ENCODE data around the gene DLK1.

DLK1 gene

GRCh38 chr14:100726550-100727085 is at the start of gene DLK1:
Gene DLK1, plus strand, starts transcription at chr14:100726892. Its CDS starts 177 bp downstream, at chr14:100727069.
- no peak for DNase-seq (ENCODE audit: low spot score)

DNA sequence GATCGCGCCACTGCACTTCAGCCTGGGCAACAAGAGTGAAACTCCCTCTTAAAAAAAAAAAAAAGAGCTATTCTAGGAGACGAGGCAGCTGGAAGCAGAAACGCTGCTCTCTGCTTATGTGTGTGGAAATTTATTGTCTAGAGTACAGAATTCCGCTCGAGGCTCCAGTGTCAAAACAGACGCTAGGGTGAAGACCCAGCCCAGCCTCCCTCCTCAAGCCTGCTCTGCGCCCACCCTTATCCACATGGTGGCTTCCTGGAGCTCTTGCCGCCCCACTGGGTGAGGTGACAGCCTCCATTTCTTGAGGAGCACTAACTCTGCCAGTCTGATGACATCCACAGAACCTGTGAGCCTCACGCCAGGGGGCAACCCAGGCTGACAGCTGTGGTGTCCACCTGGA is 49.5 kb upstream of the DLK1 start:
- DNase-seq (ENCODE audit: low spot score): no peak

DNA sequence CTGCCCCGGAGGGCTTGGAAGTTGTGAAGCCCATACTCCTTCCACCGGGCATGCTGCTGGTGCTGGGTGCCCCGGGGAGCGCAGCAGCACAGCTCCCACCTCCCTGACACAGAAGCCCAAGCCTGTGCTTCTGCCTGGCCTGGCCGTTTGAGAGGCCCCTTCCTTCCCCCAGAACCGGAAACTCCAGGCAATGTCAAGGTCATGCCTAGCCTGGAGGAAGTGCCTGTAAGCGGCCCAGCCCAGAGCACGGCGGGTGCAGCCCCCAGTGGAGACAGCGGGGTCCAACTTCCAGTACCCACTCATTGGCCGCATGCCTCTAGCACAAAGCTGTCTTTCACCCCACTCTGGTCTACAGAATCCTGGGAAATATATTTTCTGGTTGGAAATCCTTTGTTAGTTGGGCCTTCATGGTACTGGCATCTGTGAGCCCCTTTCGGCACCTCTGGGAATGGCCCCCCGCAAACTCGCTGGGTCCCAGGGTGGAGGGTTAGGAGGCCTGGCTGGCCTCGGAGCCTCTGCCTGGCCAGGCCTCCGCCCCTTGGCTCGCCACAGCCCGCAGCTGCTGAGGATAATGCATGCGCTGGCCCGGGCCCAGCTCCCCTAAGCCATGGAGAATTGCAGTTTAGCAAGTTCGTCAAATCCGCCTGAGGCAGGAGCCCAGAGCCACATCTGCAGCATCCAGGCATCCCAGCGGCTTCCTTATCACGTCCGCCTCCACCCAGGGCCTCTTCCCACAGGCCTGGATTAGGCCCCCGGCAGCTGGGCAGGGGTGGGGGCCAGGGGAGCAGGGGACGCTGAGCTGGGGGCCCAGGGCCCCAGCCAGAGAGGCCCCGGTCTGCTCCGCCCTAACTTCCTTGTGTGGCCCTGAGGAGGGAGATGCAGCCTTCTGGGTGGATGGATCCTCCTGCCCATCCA is 48.9 kb upstream of the DLK1 start:
- no peak for DNase-seq (ENCODE audit: low spot score)

DNA sequence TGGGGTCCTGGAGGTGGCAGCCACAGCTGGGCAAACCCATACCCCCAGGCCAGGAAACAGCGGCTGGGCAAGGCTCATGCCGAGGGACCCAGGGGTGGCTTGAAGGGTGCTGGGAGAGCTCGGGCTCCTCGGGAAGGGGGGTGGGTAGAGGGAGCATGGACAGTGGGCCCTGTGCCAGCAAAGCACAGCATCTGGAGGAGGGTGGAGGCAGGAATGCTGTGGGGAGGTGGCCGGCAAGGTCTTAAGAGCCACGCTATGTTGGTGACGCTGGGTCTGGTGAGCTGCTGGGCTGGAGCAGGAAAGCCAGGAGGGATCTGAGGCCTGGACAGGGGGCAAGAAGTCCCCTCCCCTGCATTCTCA is 48.2 kb upstream of the DLK1 start:
- DNase-seq (ENCODE audit: low spot score): no peak

GRCh38 chr14:100679153-100679552 is 47.5 kb upstream of the DLK1 start:
- DNase-seq (ENCODE audit: low spot score): no peak

DNA sequence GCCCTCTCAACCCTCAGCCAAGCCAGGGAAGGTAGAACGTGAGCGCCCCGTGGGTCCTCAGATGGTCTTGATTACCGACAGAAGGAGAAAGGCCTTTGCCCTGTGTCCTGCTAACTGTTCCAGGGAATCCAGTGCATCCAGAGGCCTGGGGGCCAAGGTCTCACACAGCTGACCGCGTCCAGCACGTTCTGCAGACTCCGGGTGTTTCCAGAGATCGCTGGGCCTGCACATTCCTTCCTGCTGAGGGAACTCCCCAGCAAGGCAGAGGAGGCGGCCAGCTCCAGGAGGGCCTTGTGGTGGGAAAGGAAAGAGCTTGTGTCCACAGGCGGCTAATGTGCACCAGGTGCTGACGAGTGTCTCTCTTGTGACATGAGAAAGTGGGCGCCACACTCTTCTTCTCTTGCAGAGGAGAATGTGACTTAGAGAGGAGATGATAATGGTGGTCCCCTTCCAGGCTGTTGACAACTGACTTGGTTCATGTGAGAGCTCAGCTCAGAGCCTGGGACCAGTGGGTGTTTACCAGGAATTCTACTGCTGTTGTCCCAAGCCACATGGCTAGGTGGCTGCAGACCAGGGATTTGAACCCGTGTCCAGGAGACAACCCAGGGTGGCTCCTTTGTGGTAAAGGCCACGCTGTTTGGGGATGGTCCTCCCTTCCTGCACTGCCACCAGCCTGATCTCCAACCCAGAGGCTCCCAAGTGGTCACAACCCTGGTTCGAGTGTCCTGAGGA is 46.8 kb upstream of the DLK1 start:
- no peak for DNase-seq (ENCODE audit: low spot score)

GRCh38 chr14:100680439-100681051 is 46.1 kb upstream of the DLK1 start:
- no peak for DNase-seq (ENCODE audit: low spot score)

DNA sequence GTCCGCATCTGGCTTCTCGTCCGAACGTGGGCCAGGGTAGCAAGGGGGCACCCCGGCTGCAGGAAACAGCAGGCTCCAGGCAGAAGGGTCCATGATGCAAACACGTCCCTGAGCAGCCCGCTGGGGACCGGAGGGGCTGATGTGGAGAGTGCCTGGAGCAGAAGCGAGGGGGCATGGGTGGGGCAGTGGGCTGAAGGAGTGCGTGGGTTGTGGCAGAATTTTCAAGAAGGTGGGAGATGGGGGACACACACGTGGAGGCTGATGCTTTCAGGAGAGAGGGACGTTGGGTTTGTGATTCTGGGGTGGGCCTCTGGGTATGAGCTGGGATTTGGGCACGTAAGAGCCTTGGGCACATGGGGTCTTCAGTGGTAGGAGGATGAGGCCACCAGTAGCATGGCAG is 45.6 kb upstream of the DLK1 start:
- no peak for DNase-seq (ENCODE audit: low spot score)

- no peak for DNase-seq (ENCODE audit: low spot score)
These were observed 43.9 kb upstream of the DLK1 start for GRCh38 chr14:100682749-100683148.

GRCh38 chr14:100683578-100683977 is 43.1 kb upstream of the DLK1 start:
- DNase-seq (ENCODE audit: low spot score): no peak

DNA sequence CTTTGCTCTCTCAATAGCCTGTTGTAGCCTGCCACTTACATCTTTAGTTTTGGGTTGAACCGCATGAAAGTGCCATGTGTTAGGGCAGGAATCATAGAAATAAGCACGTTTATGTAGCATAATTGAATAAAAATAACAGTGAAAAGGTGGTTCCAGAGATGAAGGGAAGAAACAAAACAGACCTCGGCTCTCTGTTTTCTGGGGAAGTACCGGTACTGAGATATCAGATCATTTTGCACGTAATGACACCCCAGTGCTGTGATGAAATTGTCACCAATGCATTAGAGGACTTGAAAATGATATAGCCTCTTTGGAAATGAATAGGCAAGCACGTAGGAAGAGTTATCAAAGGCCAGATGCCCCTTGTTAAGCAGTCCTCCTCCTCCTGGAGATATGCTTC is 42.5 kb upstream of the DLK1 start:
- no peak for DNase-seq (ENCODE audit: low spot score)

DNA sequence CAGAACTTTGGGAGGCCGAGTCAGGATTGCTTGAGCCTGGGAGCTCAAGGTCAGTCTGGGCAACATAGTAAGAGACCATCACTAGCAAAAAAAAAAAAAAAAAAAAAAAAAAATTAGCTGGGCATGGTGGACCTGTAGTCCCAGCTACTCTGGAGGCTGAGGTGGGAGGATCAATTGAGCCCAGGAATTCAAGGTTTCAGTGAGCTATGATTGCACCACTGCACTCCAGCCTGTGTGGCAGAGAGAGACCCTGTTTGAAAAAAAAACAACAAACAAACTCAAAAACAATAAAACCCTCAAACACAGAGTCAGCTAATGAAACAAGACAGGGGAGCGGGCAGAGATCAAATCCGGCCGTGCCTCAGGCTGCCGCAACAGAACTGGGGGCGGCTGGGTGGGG is 41.7 kb upstream of the DLK1 start:
- DNase-seq (ENCODE audit: low spot score): no peak

DNA sequence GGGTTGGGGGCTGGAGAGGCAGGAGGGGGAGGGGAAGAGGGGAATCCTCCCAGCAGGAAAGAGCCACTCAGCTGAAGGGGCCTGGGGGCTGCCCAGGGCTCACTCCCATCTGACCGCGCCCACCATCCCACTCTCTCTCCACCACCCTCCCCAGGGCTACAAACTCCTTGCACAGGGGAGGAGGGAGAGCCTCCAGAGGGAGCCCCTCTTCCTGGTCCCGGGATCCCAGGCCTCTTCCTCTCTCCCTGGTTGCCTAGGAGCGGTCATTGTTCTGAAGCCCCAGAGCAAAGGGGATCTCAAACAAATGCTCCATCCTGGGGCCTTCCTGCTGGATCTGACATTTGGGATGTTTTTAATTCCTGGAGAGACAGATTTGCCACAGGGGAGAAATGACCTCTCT is 39.8 kb upstream of the DLK1 start:
- no peak for DNase-seq (ENCODE audit: low spot score)

DNA sequence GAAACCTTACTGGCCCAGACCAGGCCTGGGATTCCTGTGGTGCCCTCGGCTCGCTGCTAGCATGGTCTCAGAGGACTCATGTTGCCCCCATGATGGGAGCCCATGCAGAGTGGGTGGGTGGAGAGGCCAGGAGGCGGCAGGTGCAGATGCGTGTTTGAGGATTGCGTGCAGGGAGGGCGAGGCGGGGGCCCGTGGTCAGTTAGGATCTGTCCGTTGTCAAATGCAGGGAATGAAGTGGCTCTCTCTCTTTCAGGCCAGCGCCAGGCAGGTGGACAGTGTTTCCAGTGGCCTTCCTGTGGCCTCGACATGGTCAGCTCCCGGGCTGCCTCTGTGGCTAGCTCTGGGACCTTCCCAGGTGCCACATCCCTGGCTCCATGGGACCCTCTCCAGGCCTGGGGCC is 39.3 kb upstream of the DLK1 start:
- DNase-seq (ENCODE audit: low spot score): no peak

- no peak for DNase-seq (ENCODE audit: low spot score)
These were observed 38.6 kb upstream of the DLK1 start for GRCh38 chr14:100688051-100688450.

DNA sequence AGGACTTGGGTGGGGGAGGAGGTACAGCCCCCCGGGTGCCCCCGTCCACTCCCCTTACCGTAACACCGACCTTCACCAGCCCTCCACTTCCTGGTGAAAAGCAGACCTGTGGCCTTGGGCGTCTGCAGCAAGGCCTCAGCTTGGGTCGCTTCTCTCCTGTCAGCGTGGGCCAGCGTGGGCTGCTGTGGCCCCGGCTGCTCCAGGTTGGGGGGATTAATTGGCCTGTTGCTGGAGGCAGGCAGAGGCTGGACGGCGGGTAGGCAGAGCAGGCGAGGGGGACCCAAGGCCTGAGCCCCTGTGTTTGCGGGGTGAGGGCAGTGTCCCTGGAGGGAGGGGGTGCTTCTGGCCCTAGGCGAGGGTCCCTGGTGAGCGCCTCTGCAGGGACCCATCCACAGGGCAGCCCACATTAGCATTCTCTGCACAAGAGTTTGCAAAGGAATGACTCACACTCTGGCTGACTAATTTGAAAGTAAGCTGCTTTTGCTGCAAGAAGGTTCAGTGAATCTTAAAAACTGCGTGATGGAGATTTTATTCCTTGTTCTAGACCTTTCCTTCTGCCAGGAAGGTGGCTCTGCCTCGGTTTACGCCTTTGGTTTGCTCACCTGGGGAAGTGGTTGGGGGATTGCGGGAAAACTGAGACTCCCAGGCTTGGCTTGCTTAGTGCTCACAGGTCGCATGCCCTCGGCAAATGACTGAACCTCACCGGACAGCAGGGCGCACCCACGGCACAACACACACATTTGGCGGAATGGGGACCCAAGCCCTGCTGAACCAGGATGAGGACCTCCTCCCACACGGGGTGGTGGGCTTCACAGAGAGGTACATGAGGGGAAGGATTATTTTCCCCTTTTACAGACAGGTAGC is 37.9 kb upstream of the DLK1 start:
- no peak for DNase-seq (ENCODE audit: low spot score)

- DNase-seq (ENCODE audit: low spot score): no peak
These were observed 36.0 kb upstream of the DLK1 start for GRCh38 chr14:100690672-100691071.

DNA sequence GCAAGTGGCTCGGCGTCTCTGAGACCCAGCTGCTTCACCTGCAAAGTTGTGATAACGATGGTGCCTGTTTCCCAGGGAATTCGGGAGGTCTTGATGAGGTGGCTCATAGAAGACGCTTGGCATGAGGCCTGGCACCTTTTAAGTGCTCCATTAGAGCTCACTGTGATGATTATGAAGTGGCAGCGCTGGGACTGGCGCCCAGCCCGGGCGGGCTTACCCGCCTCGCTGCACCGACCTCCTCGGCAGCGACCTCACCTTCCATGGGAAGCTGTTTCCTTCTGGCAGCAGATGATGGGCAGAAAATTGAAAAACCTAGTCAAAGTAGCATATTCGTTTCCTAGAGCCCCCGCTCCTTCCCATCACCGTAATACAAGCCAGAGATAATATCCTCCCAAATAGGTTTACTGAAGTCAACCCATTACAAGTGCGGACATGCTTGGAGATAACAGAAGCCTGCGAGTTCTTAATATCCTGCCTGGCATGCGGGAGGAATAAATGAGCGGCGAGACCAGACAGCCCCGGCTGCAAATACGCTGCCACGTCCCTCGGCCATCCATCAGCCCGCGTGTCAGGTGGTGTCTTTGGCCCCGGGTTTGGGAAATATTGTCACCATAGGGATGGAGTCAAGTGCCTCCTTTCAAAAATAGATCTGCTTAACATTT is 35.2 kb upstream of the DLK1 start:
- DNase-seq (ENCODE audit: low spot score): no peak

- no peak for DNase-seq (ENCODE audit: low spot score)
These were observed 34.4 kb upstream of the DLK1 start for GRCh38 chr14:100692256-100692655.

DNA sequence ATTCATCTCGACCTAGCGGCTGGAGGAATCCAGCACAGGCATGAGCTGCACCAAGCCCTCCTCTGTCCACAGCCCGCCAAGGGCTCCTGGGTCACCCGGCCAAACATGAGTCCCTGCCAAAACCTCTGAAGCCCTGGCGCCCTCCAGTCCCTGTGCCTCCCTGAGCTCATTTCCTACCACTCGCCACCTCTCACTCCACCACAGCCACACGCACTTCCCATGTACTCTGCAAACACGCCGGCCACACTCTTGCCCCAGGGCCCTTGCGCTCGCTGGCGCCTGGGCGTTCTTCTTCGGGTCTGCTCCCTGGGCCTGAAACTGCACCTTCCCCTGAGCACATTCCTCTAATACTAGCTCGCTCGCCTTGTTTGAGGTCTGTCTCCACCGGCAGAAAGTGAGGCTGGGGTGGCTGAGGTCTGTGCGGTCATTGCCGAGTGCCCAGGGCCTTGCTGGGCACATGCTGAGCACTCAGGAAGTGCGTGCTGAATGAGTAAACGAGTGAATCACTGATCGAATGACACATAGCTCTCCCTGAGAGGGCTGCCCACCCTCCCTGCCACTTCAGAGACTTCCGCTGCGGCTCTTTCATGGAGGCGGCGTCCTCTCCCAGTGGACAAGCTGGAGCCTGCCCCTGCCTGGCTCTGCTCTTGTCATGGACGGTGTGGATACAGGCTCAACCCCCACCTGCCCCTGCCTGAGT is 33.7 kb upstream of the DLK1 start:
- DNase-seq (ENCODE audit: low spot score): no peak
